ENCODE results near the gene FIG4.

GRCh38 chr6:109795994-109796555 lies 105.0 kb downstream of the FIG4 start:
- TF ChIP-seq, protein P1, sequence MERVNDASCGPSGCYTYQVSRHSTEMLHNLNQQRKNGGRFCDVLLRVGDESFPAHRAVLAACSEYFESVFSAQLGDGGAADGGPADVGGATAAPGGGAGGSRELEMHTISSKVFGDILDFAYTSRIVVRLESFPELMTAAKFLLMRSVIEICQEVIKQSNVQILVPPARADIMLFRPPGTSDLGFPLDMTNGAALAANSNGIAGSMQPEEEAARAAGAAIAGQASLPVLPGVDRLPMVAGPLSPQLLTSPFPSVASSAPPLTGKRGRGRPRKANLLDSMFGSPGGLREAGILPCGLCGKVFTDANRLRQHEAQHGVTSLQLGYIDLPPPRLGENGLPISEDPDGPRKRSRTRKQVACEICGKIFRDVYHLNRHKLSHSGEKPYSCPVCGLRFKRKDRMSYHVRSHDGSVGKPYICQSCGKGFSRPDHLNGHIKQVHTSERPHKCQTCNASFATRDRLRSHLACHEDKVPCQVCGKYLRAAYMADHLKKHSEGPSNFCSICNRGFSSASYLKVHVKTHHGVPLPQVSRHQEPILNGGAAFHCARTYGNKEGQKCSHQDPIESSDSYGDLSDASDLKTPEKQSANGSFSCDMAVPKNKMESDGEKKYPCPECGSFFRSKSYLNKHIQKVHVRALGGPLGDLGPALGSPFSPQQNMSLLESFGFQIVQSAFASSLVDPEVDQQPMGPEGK (CRISPR knock-in tag; IDR thresholded peaks at IDR 0.05; ENCODE audit: borderline replicate concordance) = no peak
- TF ChIP-seq ESRRG (CRISPR knock-in tag; IDR thresholded peaks at IDR 0.05) = no peak
- TF ChIP-seq, protein P2, sequence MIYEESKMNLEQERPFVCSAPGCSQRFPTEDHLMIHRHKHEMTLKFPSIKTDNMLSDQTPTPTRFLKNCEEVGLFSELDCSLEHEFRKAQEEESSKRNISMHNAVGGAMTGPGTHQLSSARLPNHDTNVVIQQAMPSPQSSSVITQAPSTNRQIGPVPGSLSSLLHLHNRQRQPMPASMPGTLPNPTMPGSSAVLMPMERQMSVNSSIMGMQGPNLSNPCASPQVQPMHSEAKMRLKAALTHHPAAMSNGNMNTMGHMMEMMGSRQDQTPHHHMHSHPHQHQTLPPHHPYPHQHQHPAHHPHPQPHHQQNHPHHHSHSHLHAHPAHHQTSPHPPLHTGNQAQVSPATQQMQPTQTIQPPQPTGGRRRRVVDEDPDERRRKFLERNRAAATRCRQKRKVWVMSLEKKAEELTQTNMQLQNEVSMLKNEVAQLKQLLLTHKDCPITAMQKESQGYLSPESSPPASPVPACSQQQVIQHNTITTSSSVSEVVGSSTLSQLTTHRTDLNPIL (CRISPR knock-in tag; IDR thresholded peaks at IDR 0.05; ENCODE audit: low read depth) = no peak
- TF ChIP-seq ARNTL (CRISPR knock-in tag; IDR thresholded peaks at IDR 0.05; ENCODE audit: borderline replicate concordance, low read depth) = no peak
- TF ChIP-seq TOX (CRISPR knock-in tag; IDR thresholded peaks at IDR 0.05; ENCODE audit: borderline replicate concordance) = no peak
